A549 (cell line): ENCODE measurements around the gene NTRK3. TPM values are rescaled to one million over a fixed set of nuclear protein-coding genes. Genes with fewer than 3 reads are reported as not detected.

Experiments
- ATAC-seq, 2 experiments: fragments of 200-7000 bp in 1 of 2; fragments of >200 bp in 1 of 2; cut with Nextera tagmentation in 1 of 2; cut with Tn5 transposase in 1 of 2; 3 replicates each; pipeline versions ENCODE4 v1.8.0 to v1.9.1; 2018 to 2020; ENCODE audit warnings: mild to moderate bottlenecking in 1 of 2, moderate library complexity in 1 of 2
- CTCF ChIA-PET: fragments of 300-600 bp; sonication (Branson Sonifier 250); formaldehyde crosslinking; extraction: SDS; loops from one replicate; lab custom pipeline; 2021; ENCODE audit warnings: antibody characterized with exemption, inconsistent platforms; lab: Yijun Ruan, JAX
- POLR2A ChIA-PET: fragments of 350-600 bp; formaldehyde crosslinking; extraction: SDS; loops from one replicate; lab custom pipeline; 2021; ENCODE audit warnings: antibody characterized with exemption, inconsistent platforms; lab: Yijun Ruan, JAX
- DNase-seq, 2 experiments: peaks; one replicate each; pipeline versions ENCODE4 v3.0.0 to v3.0.0-alpha.2; 2011 to 2016; ENCODE audit warnings: low read depth in 1 of 2, low spot score in 1 of 2
- FAIRE-seq: peaks from 2 replicates; lab custom pipeline; 2011; peaks lifted over from hg19 to GRCh38; lab: Jason Lieb, UNC
- H3K27ac ChIP-seq, 2 experiments: fragments of >200 bp; sonication (Bioruptor Twin); formaldehyde crosslinking; 3 replicates each; pipeline ENCODE4 v1.5.1; 2016 to 2017
- H3K4me1 ChIP-seq: fragments of >200 bp; sonication (Bioruptor Twin); formaldehyde crosslinking; 3 replicates; pipeline ENCODE4 v1.6.1; 2016
- H3K4me2 ChIP-seq: fragments of >200 bp; sonication (Bioruptor Twin); formaldehyde crosslinking; 3 replicates; pipeline ENCODE4 v1.6.1; 2016
- H3K4me3 ChIP-seq: fragments of >200 bp; sonication (Bioruptor Twin); formaldehyde crosslinking; 3 replicates; pipeline ENCODE4 v1.5.1; 2016
- H3K9me3 ChIP-seq: fragments of >200 bp; sonication (Bioruptor Twin); formaldehyde crosslinking; 3 replicates; pipeline ENCODE4 v1.6.1; 2016
- ATOH8 ChIP-seq: fragments of 250-450 bp; sonication (Bioruptor Pico); IDR thresholded peaks from 2 replicates; pipeline ENCODE4 v1.5.0; 2020; ENCODE audit warnings: low read depth, mild to moderate bottlenecking, moderate library complexity
- CBX8 ChIP-seq: fragments of 200-600 bp; sonication (generic); IDR thresholded peaks from 2 replicates; pipeline ENCODE4 v1.6.1; 2016
- CEBPB ChIP-seq, 2 experiments: fragments of >200 bp in 1 of 2; sonication (Bioruptor Twin) in 1 of 2; formaldehyde crosslinking in 1 of 2; IDR thresholded peaks; 2 replicates each; pipeline ENCODE4 v1.6.1; 2012 to 2016
- CHD2 ChIP-seq: fragments of 150-350 bp; IDR thresholded peaks from 2 replicates; pipeline ENCODE4 v1.6.1; 2014; ENCODE audit warnings: low read length; ENCODE audit not compliant: partially characterized antibody
- CHD4 ChIP-seq: fragments of 200-600 bp; sonication (generic); IDR thresholded peaks from 2 replicates; pipeline ENCODE4 v1.6.1; 2016; ENCODE audit warnings: antibody characterized with exemption, mild to moderate bottlenecking, borderline replicate concordance
- CTCF ChIP-seq: fragments of >200 bp; sonication (Bioruptor Twin); formaldehyde crosslinking; IDR thresholded peaks from 3 replicates; pipeline ENCODE4 v1.5.1; 2016
- EHF ChIP-seq: fragments of 250-450 bp; sonication (Bioruptor Pico); IDR thresholded peaks from 2 replicates; pipeline ENCODE4 v1.5.0; 2020; ENCODE audit warnings: mild to moderate bottlenecking
- EHMT2 ChIP-seq: fragments of 200-600 bp; sonication (generic); IDR thresholded peaks from 2 replicates; pipeline ENCODE4 v1.6.1; 2016; ENCODE audit warnings: antibody characterized with exemption, low read depth, mild to moderate bottlenecking, moderate library complexity
- ELK1 ChIP-seq: fragments of 150-350 bp; IDR thresholded peaks from 2 replicates; pipeline ENCODE4 v1.6.1; 2014; ENCODE audit warnings: low read depth, mild to moderate bottlenecking, low read length
- FOXS1 ChIP-seq: fragments of 250-450 bp; sonication (Bioruptor Pico); IDR thresholded peaks from 2 replicates; pipeline ENCODE4 v1.5.0; 2020; ENCODE audit warnings: mild to moderate bottlenecking, moderate library complexity
- HDAC2 ChIP-seq: fragments of 200-600 bp; sonication (generic); IDR thresholded peaks from 2 replicates; pipeline ENCODE4 v1.6.1; 2016
- HES2 ChIP-seq: fragments of >200 bp; sonication (Bioruptor Twin); formaldehyde crosslinking; IDR thresholded peaks from 2 replicates; pipeline ENCODE4 v1.6.1; 2016
- HMGXB4 ChIP-seq: fragments of 250-450 bp; sonication (Bioruptor Pico); IDR thresholded peaks from 2 replicates; pipeline ENCODE4 v1.5.0; 2021; ENCODE audit warnings: mild to moderate bottlenecking, moderate library complexity, borderline replicate concordance
- HOXA7 ChIP-seq: fragments of 250-450 bp; sonication (Bioruptor Pico); IDR thresholded peaks from 2 replicates; pipeline ENCODE4 v1.5.0; 2020; ENCODE audit warnings: mild to moderate bottlenecking, moderate library complexity
- HOXB5 ChIP-seq: fragments of 250-450 bp; sonication (Bioruptor Pico); IDR thresholded peaks from 2 replicates; pipeline ENCODE4 v1.5.0; 2020; ENCODE audit warnings: mild to moderate bottlenecking, moderate library complexity
- KDM5A ChIP-seq: fragments of 200-600 bp; sonication (generic); IDR thresholded peaks from 2 replicates; pipeline ENCODE4 v1.6.1; 2016; ENCODE audit warnings: antibody characterized with exemption, mild to moderate bottlenecking
- MAFK ChIP-seq: fragments of 450-650 bp; IDR thresholded peaks from 2 replicates; pipeline ENCODE4 v1.6.1; 2014; ENCODE audit not compliant: partially characterized antibody
- PBX3 ChIP-seq: IDR thresholded peaks from 2 replicates; pipeline ENCODE4 v1.6.1; 2012
- POLR2AphosphoS2 ChIP-seq: conservative IDR thresholded peaks from 2 replicates; pipeline ENCODE4 v1.6.1; 2012; ENCODE audit warnings: low read length, improper control_type of control experiment, inconsistent platforms
- RCOR1 ChIP-seq: fragments of 150-350 bp; IDR thresholded peaks from 2 replicates; pipeline ENCODE4 v1.6.1; 2014; ENCODE audit warnings: antibody characterized with exemption, low read length, low read depth
- SMC3 ChIP-seq: fragments of >200 bp; sonication (Bioruptor Twin); formaldehyde crosslinking; IDR thresholded peaks from 3 replicates; pipeline ENCODE4 v1.6.1; 2018; ENCODE audit warnings: inconsistent platforms
- SREBF2 ChIP-seq: fragments of 450-650 bp; IDR thresholded peaks from 2 replicates; pipeline ENCODE4 v1.6.1; 2014; ENCODE audit warnings: mild to moderate bottlenecking, moderate library complexity
- TFCP2L1 ChIP-seq: fragments of 250-450 bp; sonication (Bioruptor Pico); IDR thresholded peaks from 2 replicates; pipeline ENCODE4 v1.5.0; 2021; ENCODE audit warnings: mild to moderate bottlenecking
- USF2 ChIP-seq: fragments of 450-650 bp; IDR thresholded peaks from 2 replicates; pipeline ENCODE4 v1.6.1; 2014; ENCODE audit warnings: antibody characterized with exemption
- ZFP36 ChIP-seq: fragments of 450-650 bp; IDR thresholded peaks from 2 replicates; pipeline ENCODE4 v1.6.1; 2014; ENCODE audit warnings: borderline replicate concordance; ENCODE audit not compliant: partially characterized antibody
- WGBS: methylation state at CpG from one replicate; pipeline ENCODE4 v1.1.6; 2017; ENCODE audit errors: missing lambda C conversion rate; 5-methylcytosine and 5-hydroxymethylcytosine counted together
- polyA plus RNA-seq, 4 experiments: library from polyadenylated mRNA; depleted of rRNA in 3 of 4; stranded (reverse); fragments of >200 nt; fragmentation: RNase III in 1 of 4; extraction: RNeasy Plus Mini Kit Qiagen cat#74134 plus additional on column Dnase treatment in 1 of 4; gene quantifications; 2 replicates in 3 of 4; 3 replicates in 1 of 4; pipeline ENCODE4 v1.2.3, GENCODE V29; 2011 to 2017

NTRK3 gene
- polyA plus RNA-seq, 2 of the 4 experiments (the other 2 are of a cell fraction): 55.0 to 55.2 TPM

- no peak for FAIRE-seq
- no peak for DNase-seq
- ATAC-seq: no peak
- POLR2A ChIA-PET: no interaction called here
- no peak overlapping the region for H3K27ac ChIP-seq
- H3K4me2 ChIP-seq: no peak overlapping the region
- CTCF ChIA-PET: interaction anchor here (1.5 kb wide), 1 partner anchor 164 kb away, joined by 3 read pairs; no protein-coding TSS in a partner anchor
- H3K9me3 ChIP-seq: no peaks in the 10 kb centered on the region
- H3K4me3 ChIP-seq: no peak overlapping the region
- TF ChIP-seq HMGXB4 (CRISPR knock-in tag): no peak
- TF ChIP-seq CHD2: no peak
- no peak for TF ChIP-seq CBX8
- TF ChIP-seq TFCP2L1 (CRISPR knock-in tag): no peak
- TF ChIP-seq RCOR1: no peak
- TF ChIP-seq MAFK: no peak
- no peak for TF ChIP-seq ZFP36
- no peak for TF ChIP-seq HDAC2
- TF ChIP-seq CEBPB (IDR thresholded peaks at IDR 0.05): no peak
- no peak for TF ChIP-seq PBX3
- no peak for TF ChIP-seq POLR2AphosphoS2
- TF ChIP-seq HOXB5 (CRISPR knock-in tag): no peak
- TF ChIP-seq HOXA7 (CRISPR knock-in tag): no peak
- no peak for TF ChIP-seq FOXS1 (CRISPR knock-in tag)
- TF ChIP-seq ELK1: no peak
- TF ChIP-seq CTCF: no peak
- no peak for TF ChIP-seq EHMT2
- TF ChIP-seq SREBF2: no peak
- TF ChIP-seq SMC3: no peak
- no peak for TF ChIP-seq CHD4
- WGBS: 24% methylated on average over 9 of the region's 9 CpGs
- H3K4me1 ChIP-seq: peaks cover 4% of the 10 kb centered on the region; the same call in 2 of the 3 replicates
Observed at GRCh38 chr15:88083811-88084760, 172.5 kb downstream of the NTRK3 start.

GRCh38 chr15:88080616-88081015, 175.9 kb downstream of the NTRK3 start:
- no peak for DNase-seq
- H3K9me3 ChIP-seq: no peaks in the 10 kb centered on the region
- POLR2A ChIA-PET: no interaction called here
- H3K27ac ChIP-seq: no peak overlapping the region
- no peak for ATAC-seq
- TF ChIP-seq SREBF2 (no peak), EHF (CRISPR knock-in tag) (no peak), HES2 (no peak), USF2 (no peak), ATOH8 (CRISPR knock-in tag) (no peak), KDM5A (no peak)
- TF ChIP-seq, all 56 proteins: peak for 0
- Histone ChIP-seq H3K4me1 (no peaks in the 10 kb centered on the region), H3K4me2 (no peak overlapping the region), H3K4me3 (no peak overlapping the region)
- 42% methylated on average over 3 of the region's 3 CpGs for WGBS
- CTCF ChIA-PET: no interaction called here
- FAIRE-seq: no peak
